ENCODE data around the gene NKD2. TPM values are rescaled to one million over a fixed set of nuclear protein-coding genes. Genes with fewer than 3 reads are reported as not detected.
"Not testable (repeated sequence)": the region's sequence is repeated elsewhere in the genome, so short reads cannot be mapped to it uniquely, and the experiment has no call there.

The NKD2 gene
- total RNA-seq, 1 donor from 2014 or later: 20.6 TPM

DNA sequence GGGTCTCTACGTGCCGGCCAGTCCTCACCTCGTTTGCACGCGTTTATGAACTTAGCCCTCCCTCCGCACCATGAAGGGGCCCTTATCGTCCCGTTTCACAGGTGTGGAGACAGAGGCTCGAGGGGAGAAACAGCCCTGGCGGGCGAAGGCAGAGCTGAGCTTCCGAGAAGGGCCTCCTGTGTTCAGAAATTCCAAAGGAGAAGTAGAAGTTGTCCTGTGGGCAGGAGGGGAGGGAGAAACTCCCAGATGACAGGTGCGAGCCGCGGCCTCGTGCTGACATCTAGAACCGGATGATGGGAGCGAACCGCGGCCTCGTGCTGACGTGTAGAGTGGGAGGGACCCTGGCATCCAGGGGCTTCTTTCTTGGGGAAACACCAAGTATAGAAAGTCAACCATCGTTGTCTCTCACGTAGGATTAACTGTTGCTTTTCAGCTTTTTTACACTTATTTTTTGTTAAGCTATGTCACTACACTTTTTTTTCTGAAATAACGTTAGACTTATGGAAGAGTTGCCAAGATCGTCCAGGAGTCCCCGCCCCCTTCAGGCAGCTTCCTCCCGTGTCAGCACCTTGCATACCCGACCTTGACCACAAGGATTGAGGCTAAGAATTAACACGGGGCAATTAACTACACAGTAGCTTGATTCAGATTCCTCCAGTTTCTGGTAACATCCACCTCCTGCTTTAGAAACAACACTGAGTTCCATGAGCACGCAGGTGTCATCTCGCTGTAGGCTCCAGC lies 42.8 kb upstream of the NKD2 start:
- peaks cover 29% of the 10 kb centered on the region for H3K4me1 Mint-ChIP-seq
- no peaks in the 10 kb centered on the region for H3K36me3 Mint-ChIP-seq (ENCODE audit: low read depth)
- no peaks in the 10 kb centered on the region for H3K9me3 Mint-ChIP-seq
- TF ChIP-seq, protein P1, sequence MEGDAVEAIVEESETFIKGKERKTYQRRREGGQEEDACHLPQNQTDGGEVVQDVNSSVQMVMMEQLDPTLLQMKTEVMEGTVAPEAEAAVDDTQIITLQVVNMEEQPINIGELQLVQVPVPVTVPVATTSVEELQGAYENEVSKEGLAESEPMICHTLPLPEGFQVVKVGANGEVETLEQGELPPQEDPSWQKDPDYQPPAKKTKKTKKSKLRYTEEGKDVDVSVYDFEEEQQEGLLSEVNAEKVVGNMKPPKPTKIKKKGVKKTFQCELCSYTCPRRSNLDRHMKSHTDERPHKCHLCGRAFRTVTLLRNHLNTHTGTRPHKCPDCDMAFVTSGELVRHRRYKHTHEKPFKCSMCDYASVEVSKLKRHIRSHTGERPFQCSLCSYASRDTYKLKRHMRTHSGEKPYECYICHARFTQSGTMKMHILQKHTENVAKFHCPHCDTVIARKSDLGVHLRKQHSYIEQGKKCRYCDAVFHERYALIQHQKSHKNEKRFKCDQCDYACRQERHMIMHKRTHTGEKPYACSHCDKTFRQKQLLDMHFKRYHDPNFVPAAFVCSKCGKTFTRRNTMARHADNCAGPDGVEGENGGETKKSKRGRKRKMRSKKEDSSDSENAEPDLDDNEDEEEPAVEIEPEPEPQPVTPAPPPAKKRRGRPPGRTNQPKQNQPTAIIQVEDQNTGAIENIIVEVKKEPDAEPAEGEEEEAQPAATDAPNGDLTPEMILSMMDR (conservative IDR thresholded peaks at IDR 0.05): no peak
- no peak overlapping the region for H3K27ac Mint-ChIP-seq (ENCODE audit: unreplicated experiment)
- no peak overlapping the region for H3K4me3 Mint-ChIP-seq
- DNase-seq (ENCODE audit: low read depth, low spot score): no peak
- peaks cover 3% of the 10 kb centered on the region for H3K27me3 Mint-ChIP-seq (ENCODE audit: low read depth)

DNA sequence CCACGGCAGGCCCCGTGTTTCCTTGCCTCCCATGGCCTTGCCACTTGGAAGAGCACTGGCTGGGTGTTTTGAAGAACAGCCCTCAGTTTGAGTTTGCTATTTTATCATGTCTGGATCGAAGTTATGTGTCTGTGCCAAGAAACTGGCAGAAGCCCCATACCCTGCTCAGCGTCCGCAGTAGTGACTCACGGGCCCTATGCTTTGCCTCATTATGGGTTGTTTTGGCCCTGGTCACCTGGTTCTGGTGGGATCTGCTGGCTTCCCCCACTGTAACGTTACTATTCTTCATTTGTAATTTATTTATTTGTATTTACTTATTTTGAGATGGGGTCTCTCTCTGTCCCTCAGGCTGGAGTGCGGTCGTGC lies 42.3 kb upstream of the NKD2 start:
- H3K36me3 Mint-ChIP-seq (ENCODE audit: low read depth): no peaks in the 10 kb centered on the region
- TF ChIP-seq, protein P1 (conservative IDR thresholded peaks at IDR 0.05): no peak
- H3K4me3 Mint-ChIP-seq: no peak overlapping the region
- H3K9me3 Mint-ChIP-seq: peaks cover 3% of the 10 kb centered on the region
- no peak for DNase-seq (ENCODE audit: low read depth, low spot score)
- peaks cover 29% of the 10 kb centered on the region for H3K4me1 Mint-ChIP-seq
- H3K27me3 Mint-ChIP-seq (ENCODE audit: low read depth): peaks cover 3% of the 10 kb centered on the region
- H3K27ac Mint-ChIP-seq (ENCODE audit: unreplicated experiment): no peak overlapping the region

DNA sequence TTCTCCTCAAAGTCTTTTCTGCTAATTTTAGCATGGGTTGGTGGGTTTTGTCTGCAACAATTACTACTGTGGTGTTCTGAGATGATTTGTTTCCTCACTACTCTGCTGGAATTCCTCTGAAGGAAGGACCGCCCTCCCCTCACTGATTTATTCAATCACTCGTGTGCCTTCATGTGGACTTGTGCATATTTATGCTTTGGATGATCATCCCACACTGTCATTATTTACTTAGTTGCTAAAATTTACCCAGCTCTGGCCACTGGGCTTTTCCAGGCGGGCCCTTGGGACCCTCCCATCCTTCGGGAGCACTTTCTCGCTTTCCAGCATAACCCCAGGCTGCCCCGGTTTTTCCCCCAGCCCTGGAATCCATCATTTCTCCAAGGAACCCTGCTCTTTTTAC lies 41.7 kb upstream of the NKD2 start:
- Mint-ChIP-seq H3K9me3 (peaks cover 3% of the 10 kb centered on the region), H3K27me3 (ENCODE audit: low read depth) (peaks cover 3% of the 10 kb centered on the region)

DNA sequence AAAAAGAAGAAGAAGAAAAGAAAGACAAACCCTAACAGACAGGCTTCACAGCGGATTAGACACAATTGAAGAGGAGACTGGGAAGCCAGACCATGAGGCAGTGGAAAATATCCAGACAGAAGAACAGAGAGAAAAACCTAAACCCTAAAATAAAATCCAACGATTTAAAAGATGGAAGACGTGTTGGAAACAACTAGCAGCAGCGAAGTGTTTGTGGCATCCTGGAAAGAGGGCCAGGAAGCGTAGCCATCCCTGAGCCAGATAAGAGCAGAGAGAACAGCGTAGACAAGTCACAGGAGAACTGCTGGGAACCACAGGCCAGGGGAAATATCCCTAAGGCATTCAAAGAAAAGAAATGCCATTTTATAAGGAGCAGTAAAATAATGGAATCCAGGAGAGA lies 39.7 kb upstream of the NKD2 start:
- peaks cover 3% of the 10 kb centered on the region for H3K9me3 Mint-ChIP-seq
- no peak overlapping the region for H3K27ac Mint-ChIP-seq (ENCODE audit: unreplicated experiment)
- peaks cover 24% of the 10 kb centered on the region for H3K4me1 Mint-ChIP-seq
- DNase-seq (ENCODE audit: low read depth, low spot score): no peak
- TF ChIP-seq, protein P1 (conservative IDR thresholded peaks at IDR 0.05): no peak
- no peaks in the 10 kb centered on the region for H3K36me3 Mint-ChIP-seq (ENCODE audit: low read depth)
- H3K4me3 Mint-ChIP-seq: no peak overlapping the region
- H3K27me3 Mint-ChIP-seq (ENCODE audit: low read depth): peaks cover 10% of the 10 kb centered on the region

More for the DNA sequence above, 41.7 kb upstream of the NKD2 start:
- Mint-ChIP-seq H3K27ac (ENCODE audit: unreplicated experiment) (no peak overlapping the region), H3K4me1 (peaks cover 29% of the 10 kb centered on the region), H3K4me3 (no peak overlapping the region), H3K36me3 (ENCODE audit: low read depth) (no peaks in the 10 kb centered on the region)
- no peak for DNase-seq (ENCODE audit: low read depth, low spot score)
- TF ChIP-seq, protein P1 (conservative IDR thresholded peaks at IDR 0.05): no peak

DNA sequence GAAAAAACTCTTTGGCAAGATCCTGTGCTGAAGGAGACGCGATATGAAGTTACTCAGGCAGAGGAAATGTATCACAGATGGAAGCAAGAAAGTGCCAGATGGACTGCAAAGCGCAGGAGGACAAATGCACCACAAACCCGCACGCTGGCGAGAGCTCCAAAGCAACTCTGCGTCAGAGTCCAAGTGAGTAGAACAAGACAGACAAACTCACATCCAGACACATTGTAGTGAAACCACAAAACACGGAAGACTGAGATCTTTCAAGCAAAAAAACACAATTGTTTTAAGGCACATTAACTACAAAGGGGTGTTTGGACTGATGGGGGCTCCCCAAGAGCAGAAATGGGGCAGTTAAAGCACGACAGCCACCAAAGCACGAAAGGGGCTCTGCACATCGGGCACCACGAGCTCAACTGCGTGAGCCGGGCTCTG lies 39.2 kb upstream of the NKD2 start:
- TF ChIP-seq, protein P1 (conservative IDR thresholded peaks at IDR 0.05): no peak
- peaks cover 3% of the 10 kb centered on the region for H3K9me3 Mint-ChIP-seq
- no peak overlapping the region for H3K4me3 Mint-ChIP-seq
- H3K27ac Mint-ChIP-seq (ENCODE audit: unreplicated experiment): no peak overlapping the region
- H3K4me1 Mint-ChIP-seq: peaks cover 20% of the 10 kb centered on the region
- H3K27me3 Mint-ChIP-seq (ENCODE audit: low read depth): peaks cover 10% of the 10 kb centered on the region
- no peak for DNase-seq (ENCODE audit: low read depth, low spot score)
- H3K36me3 Mint-ChIP-seq (ENCODE audit: low read depth): no peaks in the 10 kb centered on the region

DNA sequence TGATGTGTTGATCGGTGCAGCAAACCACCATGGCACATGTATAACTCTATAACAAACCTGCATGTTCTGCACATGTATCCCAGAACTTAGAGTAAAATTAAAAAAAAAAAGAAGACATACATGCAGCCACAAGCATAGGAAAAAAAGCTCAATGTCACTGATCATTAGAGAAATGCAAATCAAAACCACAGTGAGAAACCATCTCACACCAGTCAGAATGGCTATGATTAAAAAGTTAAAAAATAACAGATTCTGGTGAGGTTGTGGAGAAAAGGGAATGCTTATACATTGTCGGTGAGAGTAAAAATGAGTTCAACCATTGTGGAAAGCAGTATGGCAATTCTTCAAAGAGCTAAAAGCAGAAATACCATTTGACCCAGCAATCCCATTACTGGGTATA lies 36.0 kb upstream of the NKD2 start:
- H3K9me3 Mint-ChIP-seq; H3K36me3 Mint-ChIP-seq (ENCODE audit: low read depth): not testable (repeated sequence)
- peaks cover 18% of the 10 kb centered on the region for H3K4me1 Mint-ChIP-seq

More for the DNA sequence above, 36.0 kb upstream of the NKD2 start:
- not testable (repeated sequence) for H3K4me3 Mint-ChIP-seq; H3K27ac Mint-ChIP-seq (ENCODE audit: unreplicated experiment); H3K27me3 Mint-ChIP-seq (ENCODE audit: low read depth); DNase-seq (ENCODE audit: low read depth, low spot score)
